Measurements from ENCODE around the gene CCSER1. TPM values are rescaled to one million over a fixed set of nuclear protein-coding genes. Genes with fewer than 3 reads are reported as not detected.
"Not testable (repeated sequence)": the region's sequence is repeated elsewhere in the genome, so short reads cannot be mapped to it uniquely, and the experiment has no call there.

The CCSER1 gene
- total RNA-seq, 1 donor from 2014 or later = 13.8 TPM

DNA sequence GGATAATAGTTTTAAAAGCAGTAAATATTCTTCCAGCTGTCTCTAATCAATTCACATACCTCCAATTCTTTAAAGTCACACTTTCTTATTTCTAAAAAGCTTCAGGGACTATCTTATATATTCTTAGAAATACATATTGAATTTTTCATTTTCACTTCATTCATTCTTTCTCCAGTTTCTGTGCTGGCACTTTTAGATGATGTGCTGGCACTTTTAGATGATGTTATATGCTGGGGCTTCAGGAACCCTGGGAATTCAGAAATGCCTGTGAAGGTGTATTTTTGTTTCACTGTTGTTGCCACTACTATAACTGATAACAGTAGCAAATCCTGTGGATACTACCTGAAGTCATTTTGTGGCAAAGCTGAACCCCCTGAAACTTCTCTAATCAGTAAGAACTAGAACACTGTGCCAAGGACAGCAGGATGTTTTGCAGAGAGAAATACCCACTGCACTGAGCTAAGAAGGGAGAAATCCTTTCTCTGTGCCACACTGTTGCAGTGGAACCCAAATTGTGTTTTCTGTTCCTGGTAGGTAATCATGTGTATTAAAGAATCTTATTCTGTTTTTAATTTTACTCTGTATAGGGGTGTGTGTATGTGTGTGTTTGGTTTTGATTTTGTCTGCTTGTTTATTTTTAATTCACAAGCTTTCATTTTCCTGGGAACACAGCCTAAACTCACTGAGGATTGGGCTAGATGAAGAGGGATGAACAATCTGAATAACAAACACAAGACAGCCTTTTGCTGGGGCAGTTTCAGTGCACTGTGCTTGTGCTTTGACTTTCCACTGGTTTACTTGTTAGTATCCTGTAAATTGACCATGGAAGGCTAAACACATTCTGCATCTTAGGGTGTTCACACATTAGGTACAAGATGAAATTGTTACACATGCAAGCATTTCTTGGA is 898.3 kb downstream of the CCSER1 start:
- DNase-seq = no peak
- no peak for ATAC-seq (ENCODE audit: poor library complexity)
- intact Hi-C loops (cut with DNase I) = no loop called here

DNA sequence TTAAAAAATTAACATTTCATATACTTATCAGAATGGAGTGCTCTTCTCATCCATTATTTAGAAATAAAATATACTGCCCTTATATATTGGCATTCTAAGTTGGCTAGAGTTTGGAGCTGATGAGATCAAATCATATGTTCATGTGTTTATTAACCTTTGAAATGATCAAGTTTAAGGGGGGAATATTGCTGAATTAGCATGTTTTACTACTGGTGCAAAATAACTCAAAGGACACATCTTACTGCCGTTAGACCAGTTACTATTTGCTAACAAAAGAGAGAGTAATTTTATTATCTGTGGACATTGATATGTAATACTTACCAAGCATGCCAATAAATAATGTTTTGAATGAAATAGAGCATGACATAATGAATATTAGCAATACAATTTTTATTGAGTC is 901.0 kb downstream of the CCSER1 start:
- no peak for ATAC-seq (ENCODE audit: poor library complexity)
- intact Hi-C loops (cut with DNase I) = no loop called here
- no peak for DNase-seq

- intact Hi-C loops (cut with DNase I) = no loop called here
- DNase-seq (no peak), ATAC-seq (ENCODE audit: poor library complexity) (no peak)
Measured at GRCh38 chr4:91031761-91032160, 904.6 kb downstream of the CCSER1 start.

- DNase-seq (no peak), ATAC-seq (ENCODE audit: poor library complexity) (no peak)
- intact Hi-C loops (cut with DNase I) = no loop called here
Measured at GRCh38 chr4:91032725-91033445, 905.7 kb downstream of the CCSER1 start.

- DNase-seq (no peak), ATAC-seq (ENCODE audit: poor library complexity) (no peak)
- intact Hi-C loops (cut with DNase I) = no loop called here
Measured at GRCh38 chr4:91035276-91035675, 908.1 kb downstream of the CCSER1 start.

DNA sequence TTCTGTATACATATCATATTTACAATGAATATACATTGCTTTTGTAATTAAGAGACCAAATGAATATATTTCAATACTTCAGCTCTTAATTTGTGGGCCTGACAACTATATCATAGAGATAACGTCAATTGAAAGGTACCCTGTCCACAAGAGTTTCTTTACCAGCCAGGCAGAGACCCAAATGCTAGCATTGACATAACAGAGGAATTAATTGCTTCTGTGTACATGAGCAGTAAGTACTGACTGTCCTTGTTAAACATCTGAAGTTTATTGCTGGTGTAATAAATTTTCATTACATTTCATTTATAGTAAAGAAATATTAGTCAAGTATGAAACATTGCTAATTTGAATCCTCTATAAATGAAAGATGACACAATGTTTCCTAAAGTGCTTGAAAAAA is 910.8 kb downstream of the CCSER1 start:
- intact Hi-C loops (cut with DNase I) = no loop called here
- DNase-seq (no peak), ATAC-seq (ENCODE audit: poor library complexity) (no peak)

DNA sequence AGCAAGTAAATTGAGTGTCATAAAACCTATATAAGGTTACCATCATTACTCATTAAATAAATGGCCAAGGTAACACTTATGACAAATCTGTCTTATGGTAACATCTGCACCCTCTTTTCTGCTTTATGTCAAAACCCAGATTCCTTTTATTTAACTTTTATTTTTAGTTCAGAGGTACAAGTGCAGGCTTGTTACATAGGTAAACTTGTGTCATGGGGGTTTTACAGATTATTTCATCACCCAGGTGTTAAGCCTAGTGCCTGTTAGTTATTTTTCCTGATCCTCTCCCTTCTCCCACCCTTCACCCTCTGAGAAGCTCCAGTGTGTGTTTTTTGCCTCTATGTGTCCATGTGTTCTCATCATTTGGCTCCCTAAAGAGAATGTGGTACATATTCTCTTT is 930.7 kb downstream of the CCSER1 start:
- no peak for DNase-seq
- no peak for ATAC-seq (ENCODE audit: poor library complexity)
- intact Hi-C loops (cut with DNase I) = no loop called here

DNA sequence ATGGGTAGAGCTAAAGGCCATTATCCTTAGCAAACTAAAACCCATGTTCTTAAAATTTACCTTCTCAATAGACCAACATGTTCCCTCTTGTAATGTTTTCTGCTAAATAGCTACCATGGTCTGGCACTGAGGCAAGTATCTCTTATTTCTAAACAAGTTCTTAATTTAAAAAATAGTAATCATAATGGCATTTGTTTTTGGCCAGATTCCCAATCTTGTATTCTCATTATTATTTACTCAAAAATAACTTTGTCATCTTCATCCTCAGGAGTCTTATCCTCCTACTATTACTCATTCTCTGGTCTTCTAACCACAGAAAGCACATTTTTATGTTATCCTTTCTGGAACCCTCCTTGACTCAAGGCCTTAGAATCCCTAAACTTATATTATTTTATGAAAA is 931.2 kb downstream of the CCSER1 start:
- ATAC-seq (ENCODE audit: poor library complexity) = no peak
- intact Hi-C loops (cut with DNase I) = no loop called here
- DNase-seq = no peak

GRCh38 chr4:91064157-91064853 is 937.1 kb downstream of the CCSER1 start:
- no peak for ATAC-seq (ENCODE audit: poor library complexity)
- intact Hi-C loops (cut with DNase I) = no loop called here
- no peak for DNase-seq

- DNase-seq = no peak
- ATAC-seq (ENCODE audit: poor library complexity) = no peak
- intact Hi-C loops (cut with DNase I) = no loop called here
Measured at GRCh38 chr4:91065117-91065516, 937.9 kb downstream of the CCSER1 start.

- intact Hi-C loops (cut with DNase I) = no loop called here
- no peak for ATAC-seq (ENCODE audit: poor library complexity)
- DNase-seq = no peak
Measured at GRCh38 chr4:91070736-91071135, 943.5 kb downstream of the CCSER1 start.

GRCh38 chr4:91076147-91076546 is 949.0 kb downstream of the CCSER1 start:
- no peak for ATAC-seq (ENCODE audit: poor library complexity)
- DNase-seq = no peak
- intact Hi-C loops (cut with DNase I) = no loop called here

- intact Hi-C loops (cut with DNase I) = no loop called here
- ATAC-seq (ENCODE audit: poor library complexity) (no peak), DNase-seq (no peak)
Measured at GRCh38 chr4:91085961-91086360, 958.8 kb downstream of the CCSER1 start.

- ATAC-seq (ENCODE audit: poor library complexity) = no peak
- intact Hi-C loops (cut with DNase I) = no loop called here
- DNase-seq = no peak
Measured at GRCh38 chr4:91087743-91088142, 960.5 kb downstream of the CCSER1 start.

- DNase-seq = no peak
- no peak for ATAC-seq (ENCODE audit: poor library complexity)
- intact Hi-C loops (cut with DNase I) = no loop called here
Measured at GRCh38 chr4:91089178-91089577, 962.0 kb downstream of the CCSER1 start.

DNA sequence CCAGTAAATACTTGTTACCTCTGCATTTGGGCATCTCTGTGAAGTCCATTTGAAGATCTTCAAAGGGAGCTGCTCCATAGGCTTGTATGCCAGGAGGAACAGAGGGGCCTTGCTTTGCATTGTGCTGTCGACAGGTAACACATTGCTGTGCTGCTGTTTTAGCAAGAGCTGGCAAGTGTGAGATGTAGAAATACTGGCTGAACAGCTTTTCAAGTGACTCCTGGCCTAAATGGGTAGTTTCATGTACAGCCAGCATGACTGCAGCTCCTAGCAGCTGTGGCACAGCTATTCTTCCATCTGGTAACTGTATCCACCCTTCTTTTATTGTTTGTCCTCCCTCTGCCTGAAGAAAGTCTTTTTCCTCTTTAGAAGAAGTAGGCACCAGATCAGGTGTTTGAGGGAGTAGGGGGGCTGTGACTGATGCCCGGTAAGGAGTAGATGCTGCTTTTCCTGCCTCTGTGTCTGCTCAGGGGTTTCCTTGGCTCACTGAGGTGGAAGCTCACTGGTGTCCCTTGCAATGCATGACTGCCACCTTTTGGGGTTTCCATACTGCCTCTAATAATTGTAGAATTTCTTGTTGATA is 965.3 kb downstream of the CCSER1 start:
- ATAC-seq (ENCODE audit: poor library complexity) = no peak
- no peak for DNase-seq
- intact Hi-C loops (cut with DNase I) = no loop called here

GRCh38 chr4:91094220-91094619 is 967.0 kb downstream of the CCSER1 start:
- intact Hi-C loops (cut with DNase I); DNase-seq; ATAC-seq (ENCODE audit: poor library complexity): not testable (repeated sequence)

GRCh38 chr4:91099666-91100065 is 972.5 kb downstream of the CCSER1 start:
- DNase-seq (no peak), ATAC-seq (ENCODE audit: poor library complexity) (no peak)
- intact Hi-C loops (cut with DNase I) = no loop called here

GRCh38 chr4:91108751-91109150 is 981.6 kb downstream of the CCSER1 start:
- intact Hi-C loops (cut with DNase I) = no loop called here
- DNase-seq (no peak), ATAC-seq (ENCODE audit: poor library complexity) (no peak)

Measured in Right ventricle myocardium superior (tissue), 1 donor.